ENCODE measurements around the gene RELA.

GRCh38 chr11:65658174-65659021 is 4.3 kb downstream of the RELA start:
- no peak for TF ChIP-seq CTCF (conservative IDR thresholded peaks at IDR 0.05; ENCODE audit: low read depth in 2 of 2)
- no peak for TF ChIP-seq POLR2AphosphoS5 (IDR thresholded peaks at IDR 0.05; ENCODE audit: low read depth)
- no peak for TF ChIP-seq EZH2phosphoT487 (IDR thresholded peaks at IDR 0.05; ENCODE audit: unreplicated experiment)
- TF ChIP-seq EZH2 (IDR thresholded peaks at IDR 0.05; ENCODE audit: low read depth, unreplicated experiment) = no peak
- no peak for TF ChIP-seq ZNF331 (CRISPR knock-in tag; IDR thresholded peaks at IDR 0.05; ENCODE audit: low read depth)
- TF ChIP-seq REST (IDR thresholded peaks at IDR 0.05; ENCODE audit: unreplicated experiment) = no peak
- TF ChIP-seq, protein P1, sequence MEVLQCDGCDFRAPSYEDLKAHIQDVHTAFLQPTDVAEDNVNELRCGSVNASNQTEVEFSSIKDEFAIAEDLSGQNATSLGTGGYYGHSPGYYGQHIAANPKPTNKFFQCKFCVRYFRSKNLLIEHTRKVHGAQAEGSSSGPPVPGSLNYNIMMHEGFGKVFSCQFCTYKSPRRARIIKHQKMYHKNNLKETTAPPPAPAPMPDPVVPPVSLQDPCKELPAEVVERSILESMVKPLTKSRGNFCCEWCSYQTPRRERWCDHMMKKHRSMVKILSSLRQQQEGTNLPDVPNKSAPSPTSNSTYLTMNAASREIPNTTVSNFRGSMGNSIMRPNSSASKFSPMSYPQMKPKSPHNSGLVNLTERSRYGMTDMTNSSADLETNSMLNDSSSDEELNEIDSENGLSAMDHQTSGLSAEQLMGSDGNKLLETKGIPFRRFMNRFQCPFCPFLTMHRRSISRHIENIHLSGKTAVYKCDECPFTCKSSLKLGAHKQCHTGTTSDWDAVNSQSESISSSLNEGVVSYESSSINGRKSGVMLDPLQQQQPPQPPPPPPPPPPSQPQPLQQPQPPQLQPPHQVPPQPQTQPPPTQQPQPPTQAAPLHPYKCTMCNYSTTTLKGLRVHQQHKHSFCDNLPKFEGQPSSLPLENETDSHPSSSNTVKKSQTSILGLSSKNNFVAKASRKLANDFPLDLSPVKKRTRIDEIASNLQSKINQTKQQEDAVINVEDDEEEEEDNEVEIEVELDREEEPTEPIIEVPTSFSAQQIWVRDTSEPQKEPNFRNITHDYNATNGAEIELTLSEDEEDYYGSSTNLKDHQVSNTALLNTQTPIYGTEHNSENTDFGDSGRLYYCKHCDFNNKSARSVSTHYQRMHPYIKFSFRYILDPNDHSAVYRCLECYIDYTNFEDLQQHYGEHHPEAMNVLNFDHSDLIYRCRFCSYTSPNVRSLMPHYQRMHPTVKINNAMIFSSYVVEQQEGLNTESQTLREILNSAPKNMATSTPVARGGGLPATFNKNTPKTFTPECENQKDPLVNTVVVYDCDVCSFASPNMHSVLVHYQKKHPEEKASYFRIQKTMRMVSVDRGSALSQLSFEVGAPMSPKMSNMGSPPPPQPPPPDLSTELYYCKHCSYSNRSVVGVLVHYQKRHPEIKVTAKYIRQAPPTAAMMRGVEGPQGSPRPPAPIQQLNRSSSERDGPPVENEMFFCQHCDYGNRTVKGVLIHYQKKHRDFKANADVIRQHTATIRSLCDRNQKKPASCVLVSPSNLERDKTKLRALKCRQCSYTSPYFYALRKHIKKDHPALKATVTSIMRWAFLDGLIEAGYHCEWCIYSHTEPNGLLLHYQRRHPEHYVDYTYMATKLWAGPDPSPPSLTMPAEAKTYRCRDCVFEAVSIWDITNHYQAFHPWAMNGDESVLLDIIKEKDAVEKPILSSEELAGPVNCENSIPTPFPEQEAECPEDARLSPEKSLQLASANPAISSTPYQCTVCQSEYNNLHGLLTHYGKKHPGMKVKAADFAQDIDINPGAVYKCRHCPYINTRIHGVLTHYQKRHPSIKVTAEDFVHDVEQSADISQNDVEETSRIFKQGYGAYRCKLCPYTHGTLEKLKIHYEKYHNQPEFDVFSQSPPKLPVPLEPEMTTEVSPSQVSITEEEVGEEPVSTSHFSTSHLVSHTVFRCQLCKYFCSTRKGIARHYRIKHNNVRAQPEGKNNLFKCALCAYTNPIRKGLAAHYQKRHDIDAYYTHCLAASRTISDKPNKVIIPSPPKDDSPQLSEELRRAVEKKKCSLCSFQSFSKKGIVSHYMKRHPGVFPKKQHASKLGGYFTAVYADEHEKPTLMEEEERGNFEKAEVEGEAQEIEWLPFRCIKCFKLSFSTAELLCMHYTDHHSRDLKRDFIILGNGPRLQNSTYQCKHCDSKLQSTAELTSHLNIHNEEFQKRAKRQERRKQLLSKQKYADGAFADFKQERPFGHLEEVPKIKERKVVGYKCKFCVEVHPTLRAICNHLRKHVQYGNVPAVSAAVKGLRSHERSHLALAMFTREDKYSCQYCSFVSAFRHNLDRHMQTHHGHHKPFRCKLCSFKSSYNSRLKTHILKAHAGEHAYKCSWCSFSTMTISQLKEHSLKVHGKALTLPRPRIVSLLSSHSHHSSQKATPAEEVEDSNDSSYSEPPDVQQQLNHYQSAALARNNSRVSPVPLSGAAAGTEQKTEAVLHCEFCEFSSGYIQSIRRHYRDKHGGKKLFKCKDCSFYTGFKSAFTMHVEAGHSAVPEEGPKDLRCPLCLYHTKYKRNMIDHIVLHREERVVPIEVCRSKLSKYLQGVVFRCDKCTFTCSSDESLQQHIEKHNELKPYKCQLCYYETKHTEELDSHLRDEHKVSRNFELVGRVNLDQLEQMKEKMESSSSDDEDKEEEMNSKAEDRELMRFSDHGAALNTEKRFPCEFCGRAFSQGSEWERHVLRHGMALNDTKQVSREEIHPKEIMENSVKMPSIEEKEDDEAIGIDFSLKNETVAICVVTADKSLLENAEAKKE (CRISPR knock-in tag; IDR thresholded peaks at IDR 0.05) = no peak
- no peak for TF ChIP-seq JUNB (IDR thresholded peaks at IDR 0.05; ENCODE audit: unreplicated experiment)
- TF ChIP-seq CREB1 (CRISPR knock-in tag; IDR thresholded peaks at IDR 0.05; ENCODE audit: low read depth) = no peak
